GM18870 (cell line): Measurements from ENCODE around the gene CEACAM8.
"Not testable (repeated sequence)": the region's sequence is repeated elsewhere in the genome, so short reads cannot be mapped to it uniquely, and the experiment has no call there.

Experiments used
- ATAC-seq: cut with Tn5 transposase; IDR thresholded peaks from one replicate; pipeline ENCODE4 v1.9.1; 2021; ENCODE audit warnings: moderate library complexity; ENCODE audit not compliant: unreplicated experiment

Gene CEACAM8

GRCh38 chr19:42546831-42547500 is 47.8 kb downstream of the CEACAM8 start:
- ATAC-seq: no peak

- ATAC-seq: no peak
Measured at GRCh38 chr19:42544146-42544545, 50.6 kb downstream of the CEACAM8 start.

- no peak for ATAC-seq
Measured at GRCh38 chr19:42542791-42543190, 51.9 kb downstream of the CEACAM8 start.

- ATAC-seq: no peak
Measured at GRCh38 chr19:42540071-42540553, 54.6 kb downstream of the CEACAM8 start.

- no peak for ATAC-seq
Measured at GRCh38 chr19:42538841-42539709, 55.6 kb downstream of the CEACAM8 start.

- not testable (repeated sequence) for ATAC-seq
Measured at GRCh38 chr19:42535276-42535675, 59.4 kb downstream of the CEACAM8 start.

GRCh38 chr19:42534391-42534790 is 60.3 kb downstream of the CEACAM8 start:
- ATAC-seq: no peak

GRCh38 chr19:42532891-42533290 is 61.8 kb downstream of the CEACAM8 start:
- no peak for ATAC-seq

GRCh38 chr19:42531313-42531712 is 63.4 kb downstream of the CEACAM8 start:
- ATAC-seq: no peak
